ENCODE results near the gene ENKUR.

DNA sequence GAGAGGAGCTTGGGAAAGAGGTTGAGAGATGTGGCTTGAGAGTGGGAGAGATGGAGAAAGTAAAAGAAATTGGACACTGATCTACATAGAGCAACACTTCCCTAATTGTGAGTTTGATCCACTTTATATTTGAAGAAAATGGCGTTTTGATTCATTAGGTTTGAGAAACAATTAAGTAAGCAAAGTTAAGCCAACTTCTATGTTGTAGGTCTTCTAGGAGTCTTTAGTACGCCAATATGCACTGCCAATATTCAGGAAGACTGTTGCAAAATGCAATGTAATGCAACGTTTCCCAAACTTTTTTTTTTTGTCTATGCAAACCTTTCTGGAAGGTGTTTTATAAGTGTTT is 56.6 kb downstream of the ENKUR start:
- TF ChIP-seq, protein P1, sequence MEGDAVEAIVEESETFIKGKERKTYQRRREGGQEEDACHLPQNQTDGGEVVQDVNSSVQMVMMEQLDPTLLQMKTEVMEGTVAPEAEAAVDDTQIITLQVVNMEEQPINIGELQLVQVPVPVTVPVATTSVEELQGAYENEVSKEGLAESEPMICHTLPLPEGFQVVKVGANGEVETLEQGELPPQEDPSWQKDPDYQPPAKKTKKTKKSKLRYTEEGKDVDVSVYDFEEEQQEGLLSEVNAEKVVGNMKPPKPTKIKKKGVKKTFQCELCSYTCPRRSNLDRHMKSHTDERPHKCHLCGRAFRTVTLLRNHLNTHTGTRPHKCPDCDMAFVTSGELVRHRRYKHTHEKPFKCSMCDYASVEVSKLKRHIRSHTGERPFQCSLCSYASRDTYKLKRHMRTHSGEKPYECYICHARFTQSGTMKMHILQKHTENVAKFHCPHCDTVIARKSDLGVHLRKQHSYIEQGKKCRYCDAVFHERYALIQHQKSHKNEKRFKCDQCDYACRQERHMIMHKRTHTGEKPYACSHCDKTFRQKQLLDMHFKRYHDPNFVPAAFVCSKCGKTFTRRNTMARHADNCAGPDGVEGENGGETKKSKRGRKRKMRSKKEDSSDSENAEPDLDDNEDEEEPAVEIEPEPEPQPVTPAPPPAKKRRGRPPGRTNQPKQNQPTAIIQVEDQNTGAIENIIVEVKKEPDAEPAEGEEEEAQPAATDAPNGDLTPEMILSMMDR (IDR thresholded peaks at IDR 0.05) = no peak
- TF ChIP-seq POLR2A (IDR thresholded peaks at IDR 0.05) = no peak

Data from thyroid gland (tissue), 4 donors.